H1 (cell line): ENCODE measurements around the gene SGMS1. TPM values are rescaled to one million over a fixed set of nuclear protein-coding genes. Genes with fewer than 3 reads are reported as not detected.
A peak's percentile ranks its signal among the peaks of the same experiment; 100 is the strongest.

ENCODE experiments used
- CTCF ChIA-PET: fragments of 300-600 bp; sonication (Branson Sonifier 250); formaldehyde crosslinking; loops from one replicate; lab custom pipeline; 2021; ENCODE audit not compliant: partially characterized antibody; lab: Charles Lee
- POLR2A ChIA-PET: fragments of 300-600 bp; sonication (Branson Sonifier 250); formaldehyde crosslinking; loops from one replicate; lab custom pipeline; 2021; ENCODE audit warnings: inconsistent platforms; ENCODE audit not compliant: partially characterized antibody; lab: Charles Lee
- DNase-seq, 2 experiments: peaks; one replicate each; pipeline versions ENCODE4 v3.0.0 to v3.0.0-alpha.2; 2010 to 2022; ENCODE audit warnings: low spot score in 2 of 2, low read depth in 1 of 2, mixed read lengths in 1 of 2
- FAIRE-seq: peaks from 2 replicates; lab custom pipeline; 2011; peaks lifted over from hg19 to GRCh38; lab: Jason Lieb, UNC
- H2AFZ ChIP-seq: 2 replicates; pipeline ENCODE4 v1.8.1; 2012; ENCODE audit warnings: low read length, inconsistent platforms
- H2AK5ac ChIP-seq: 2 replicates; pipeline ENCODE4 v1.6.1; 2013; ENCODE audit warnings: low read depth, low read length
- H2BK120ac ChIP-seq: replicated peaks from 2 replicates; pipeline ENCODE3; 2013; ENCODE audit warnings: low read depth, low read length, inconsistent platforms
- H2BK12ac ChIP-seq: 2 replicates; pipeline ENCODE4 v1.6.1; 2013; ENCODE audit warnings: low read depth, low read length
- H2BK15ac ChIP-seq: 2 replicates; pipeline ENCODE4 v1.6.1; 2013; ENCODE audit warnings: low read length
- H2BK20ac ChIP-seq: 2 replicates; pipeline ENCODE4 v1.6.1; 2013; ENCODE audit warnings: low read length
- H2BK5ac ChIP-seq: 2 replicates; pipeline ENCODE4 v1.6.1; 2013; ENCODE audit warnings: low read depth, low read length
- H3K14ac ChIP-seq: 2 replicates; pipeline ENCODE4 v1.6.1; 2013; ENCODE audit warnings: inconsistent platforms; ENCODE audit not compliant: insufficient read length
- H3K18ac ChIP-seq: 2 replicates; pipeline ENCODE4 v1.6.1; 2013; ENCODE audit warnings: low read length; ENCODE audit errors: extremely low read depth
- H3K23ac ChIP-seq: 2 replicates; pipeline ENCODE4 v1.6.1; 2013; ENCODE audit warnings: inconsistent platforms; ENCODE audit not compliant: insufficient read length
- H3K23me2 ChIP-seq: 2 replicates; pipeline ENCODE4 v1.6.1; 2013; ENCODE audit warnings: low read depth, low read length
- H3K27ac ChIP-seq: 2 replicates; pipeline ENCODE4 v1.6.1; 2011; ENCODE audit warnings: low read depth, low read length, inconsistent platforms
- H3K27me3 ChIP-seq, 4 experiments: replicated peaks in 1 of 4; 1 replicate in 1 of 4; 2 replicates in 3 of 4; pipeline versions ENCODE4 v1.6.1 to v1.8.1; 2011 to 2013; ENCODE audit warnings: low read length in 3 of 4, mild to moderate bottlenecking in 3 of 4, inconsistent platforms in 2 of 4, mixed read lengths in 2 of 4, moderate library complexity in 1 of 4; ENCODE audit not compliant: control insufficient read depth in 3 of 4, insufficient read depth in 3 of 4; ENCODE audit errors: extremely low read depth in 1 of 4
- H3K36me3 ChIP-seq, 4 experiments: 2 replicates each; pipeline versions ENCODE4 v1.6.1 to v1.8.1; 2011 to 2013; ENCODE audit warnings: mild to moderate bottlenecking in 4 of 4, low read length in 3 of 4, moderate library complexity in 2 of 4, control low read depth in 1 of 4, inconsistent platforms in 1 of 4; ENCODE audit not compliant: insufficient read depth in 4 of 4, control insufficient read depth in 2 of 4
- H3K4ac ChIP-seq: replicated peaks from 2 replicates; pipeline ENCODE3; 2013; ENCODE audit warnings: low read length, low read depth, mixed read lengths, inconsistent platforms; ENCODE audit not compliant: insufficient read length
- H3K4me1 ChIP-seq, 4 experiments: replicated peaks in 1 of 4; 1 replicate in 1 of 4; 2 replicates in 3 of 4; pipeline versions ENCODE4 v1.6.1 to v1.8.1; 2011 to 2013; ENCODE audit warnings: low read length in 3 of 4, inconsistent platforms in 2 of 4, mixed read lengths in 1 of 4; ENCODE audit not compliant: insufficient read depth in 4 of 4, control insufficient read depth in 3 of 4
- H3K4me2 ChIP-seq, 2 experiments: 2 replicates each; pipeline versions ENCODE4 v1.6.1 to v1.8.1; 2011 to 2013; ENCODE audit warnings: low read depth in 2 of 2, low read length in 2 of 2, control low read depth in 1 of 2, inconsistent platforms in 1 of 2, mild to moderate bottlenecking in 1 of 2; ENCODE audit not compliant: insufficient read depth in 1 of 2
- H3K4me3 ChIP-seq, 4 experiments: fragments of 200-600, 300-600 bp in 1 of 4; sonication (generic), shearing (Covaris generic), sonication (Bioruptor Twin) in 1 of 4; 2 replicates each; pipeline versions ENCODE4 v1.5.1 to v1.8.1; 2011 to 2016; ENCODE audit warnings: low read length in 4 of 4, low read depth in 3 of 4, control low read depth in 2 of 4, inconsistent platforms in 2 of 4, mild to moderate bottlenecking in 2 of 4, mixed read lengths in 1 of 4, moderate library complexity in 1 of 4; ENCODE audit not compliant: insufficient read depth in 2 of 4; ENCODE audit errors: extremely low read depth in 1 of 4
- H3K56ac ChIP-seq: replicated peaks from 2 replicates; pipeline ENCODE3; 2013; ENCODE audit warnings: low read depth, mild to moderate bottlenecking, mixed read lengths, low read length, inconsistent platforms; ENCODE audit not compliant: insufficient read length
- H3K79me1 ChIP-seq: 2 replicates; pipeline ENCODE4 v1.6.1; 2013; ENCODE audit warnings: low read depth, low read length, control low read depth
- H3K79me2 ChIP-seq, 2 experiments: 2 replicates each; pipeline versions ENCODE4 v1.6.1 to v1.8.1; 2012 to 2013; ENCODE audit warnings: low read length in 2 of 2, mild to moderate bottlenecking in 2 of 2, inconsistent platforms in 1 of 2; ENCODE audit not compliant: insufficient read depth in 2 of 2, control insufficient read depth in 1 of 2
- H3K9ac ChIP-seq, 4 experiments: replicated peaks in 1 of 4; 1 replicate in 1 of 4; 2 replicates in 3 of 4; pipeline versions ENCODE4 v1.6.1 to v1.8.1; 2011 to 2013; ENCODE audit warnings: low read depth in 3 of 4, low read length in 3 of 4, control low read depth in 2 of 4, mild to moderate bottlenecking in 2 of 4, moderate library complexity in 2 of 4, inconsistent platforms in 1 of 4; ENCODE audit errors: extremely low read depth in 1 of 4
- H3K9me3 ChIP-seq, 2 experiments: 2 replicates each; pipeline versions ENCODE4 v1.6.1 to v1.8.1; 2012 to 2013; ENCODE audit warnings: mild to moderate bottlenecking in 2 of 2, moderate library complexity in 2 of 2, control low read depth in 1 of 2, inconsistent platforms in 1 of 2, low read depth in 1 of 2, low read length in 1 of 2, mixed read lengths in 1 of 2; ENCODE audit not compliant: insufficient read depth in 2 of 2
- H4K20me1 ChIP-seq, 2 experiments: replicated peaks in 1 of 2; 2 replicates each; pipeline versions ENCODE3 to v1.8.1; 2011 to 2013; ENCODE audit warnings: inconsistent platforms in 2 of 2, low read length in 2 of 2, mild to moderate bottlenecking in 1 of 2; ENCODE audit not compliant: insufficient read depth in 2 of 2, control insufficient read depth in 1 of 2
- H4K5ac ChIP-seq: 2 replicates; pipeline ENCODE4 v1.6.1; 2013; ENCODE audit warnings: low read length, low read depth, mixed read lengths, inconsistent platforms; ENCODE audit not compliant: insufficient read length
- H4K8ac ChIP-seq: 2 replicates; pipeline ENCODE4 v1.8.0; 2013; ENCODE audit warnings: mild to moderate bottlenecking, moderate library complexity, low read length, inconsistent platforms; ENCODE audit not compliant: insufficient read depth; ENCODE audit errors: extremely low read depth
- H4K91ac ChIP-seq: replicated peaks from 2 replicates; pipeline ENCODE3; 2013; ENCODE audit warnings: low read length, mixed read lengths, inconsistent platforms; ENCODE audit not compliant: insufficient read length
- ASH2L ChIP-seq: fragments of 200-600, 300-600 bp; sonication (generic); IDR thresholded peaks from one replicate; pipeline ENCODE4 v1.7.1; 2017; ENCODE audit warnings: low read length
- EP300 ChIP-seq, 2 experiments: IDR thresholded peaks; 1 replicate in 1 of 2; 2 replicates in 1 of 2; pipeline ENCODE4 v1.6.1; 2011 to 2012; ENCODE audit warnings: low read depth in 2 of 2, low read length in 2 of 2, mild to moderate bottlenecking in 2 of 2, borderline replicate concordance in 1 of 2, inconsistent platforms in 1 of 2, moderate library complexity in 1 of 2
- WGBS, 2 experiments: shearing (Covaris generic) in 1 of 2; methylation state at CpG; one replicate each; pipeline versions ENCODE4 v1.1.6 to v1.1.7; 2013 to 2015; ENCODE audit warnings: low lambda C conversion rate in 2 of 2, mixed read lengths in 2 of 2, inconsistent platforms in 1 of 2, low coverage in 1 of 2, missing lambda C conversion rate in 1 of 2; ENCODE audit not compliant: insufficient replicate concordance in 2 of 2, insufficient coverage in 1 of 2, insufficient read length in 1 of 2; ENCODE audit errors: extremely low coverage in 1 of 2, missing lambda C conversion rate in 1 of 2; 5-methylcytosine and 5-hydroxymethylcytosine counted together
- polyA plus RNA-seq, 7 experiments: library from polyadenylated mRNA; depleted of rRNA in 3 of 7; stranded (reverse) in 5 of 7; unstranded in 2 of 7; fragments of >200 nt in 5 of 7; fragments of 200-250 nt in 2 of 7; gene quantifications; 1 replicate in 5 of 7; 2 replicates in 1 of 7; 4 replicates in 1 of 7; pipeline versions ENCODE4 v1.2.1 to v1.2.3, GENCODE V29; 2011 to 2013; ENCODE audit warnings: missing spikeins in 2 of 7, mixed read lengths in 2 of 7
- total RNA-seq: library from RNA; stranded (reverse); fragmentation: NEBNext Ultra II Directional; extraction: Animal tissue kit (Norgen Biotek cat#: 25700); gene quantifications from 2 replicates; pipeline ENCODE4 v1.2.1, GENCODE V29; 2021

The SGMS1 gene
- total and polyA plus RNA-seq, 2 of the 8 experiments (the other 6 are each of a cell fraction or from before 2014, with no cell fraction given) = 6.0 to 15.6 TPM

GRCh38 chr10:50501924-50502452, 121.8 kb downstream of the SGMS1 start:
- no peaks in the 10 kb centered on the region for H4K20me1 ChIP-seq
- H4K91ac ChIP-seq = no peak overlapping the region
- H3K79me1 ChIP-seq = peaks cover 5% of the 10 kb centered on the region; the same call in 1 of the 2 replicates
- H3K9me3 ChIP-seq = no peaks in the 10 kb centered on the region
- H2AFZ ChIP-seq = no peak overlapping the region
- H2BK5ac ChIP-seq = no peak overlapping the region
- DNase-seq = no peak
- H3K79me2 ChIP-seq = peaks cover 0 to 12% of the 10 kb centered on the region in 2 experiments; a peak in 2 of 4 replicates
- peaks cover 0 to 19% (median 10%) of the 10 kb centered on the region in 4 experiments; a peak in 6 of 7 replicates for H3K4me1 ChIP-seq
- H2BK15ac ChIP-seq = no peak overlapping the region
- WGBS, 2 experiments = 22% methylated on average over 1 of the region's 1 CpG; no CpG with 5 or more reads in 1 of the 2 experiments
- no peak overlapping the region for H2BK20ac ChIP-seq
- FAIRE-seq = no peak
- 0 out of 4 replicates have a peak overlapping the region, but pooled peaks of 1 of the 2 experiments have one; percentile 4 for H3K4me2 ChIP-seq
- H3K23me2 ChIP-seq = no peaks in the 10 kb centered on the region; the same call in 1 of the 2 replicates
- H4K5ac ChIP-seq = no peak overlapping the region
- no peak overlapping the region for H3K14ac ChIP-seq
- no peak overlapping the region for H3K56ac ChIP-seq
- no peak overlapping the region for H2BK12ac ChIP-seq
- H3K4me3 ChIP-seq = no peak overlapping the region
- H3K9ac ChIP-seq = no peak overlapping the region
- no peak overlapping the region for H3K18ac ChIP-seq
- no peak for TF ChIP-seq ASH2L
- TF ChIP-seq EP300 (IDR thresholded peaks at IDR 0.05; ENCODE audit: borderline replicate concordance in 1 of 2, low read depth in 2 of 2, low read length in 2 of 2) = peak in 1 of 2 experiments; percentile 50; a peak in 1 of 3 replicates
- no peak overlapping the region for H4K8ac ChIP-seq
- no peaks in the 10 kb centered on the region for H3K36me3 ChIP-seq
- no peak overlapping the region; the same call in 1 of the 2 replicates for H2AK5ac ChIP-seq
- H3K27ac ChIP-seq = no peak overlapping the region
- no peak overlapping the region for H3K4ac ChIP-seq
- no peak overlapping the region for H2BK120ac ChIP-seq
- ChIA-PET CTCF (interaction anchor here (0.6 to 0.8 kb wide), 2 partner anchors 44 to 288 kb away, joined by 3 read pairs; no protein-coding TSS in a partner anchor), POLR2A (no interaction called here)
- no peak overlapping the region for H3K23ac ChIP-seq
- H3K27me3 ChIP-seq = no peaks in the 10 kb centered on the region
